NCI-H146 treated with DMSO at 0.1 percent for 48 hours (cell line): ENCODE measurements around the gene ORC5.

Experiments
- DNase-seq: peaks from one replicate; lab custom pipeline; 2025; ENCODE audit not compliant: unreplicated experiment; lab: John Stamatoyannopoulos, UW

Gene ORC5

GRCh38 chr7:104127204-104127603 lies 80.6 kb downstream of the ORC5 start:
- peak; percentile 88 for DNase-seq

DNA sequence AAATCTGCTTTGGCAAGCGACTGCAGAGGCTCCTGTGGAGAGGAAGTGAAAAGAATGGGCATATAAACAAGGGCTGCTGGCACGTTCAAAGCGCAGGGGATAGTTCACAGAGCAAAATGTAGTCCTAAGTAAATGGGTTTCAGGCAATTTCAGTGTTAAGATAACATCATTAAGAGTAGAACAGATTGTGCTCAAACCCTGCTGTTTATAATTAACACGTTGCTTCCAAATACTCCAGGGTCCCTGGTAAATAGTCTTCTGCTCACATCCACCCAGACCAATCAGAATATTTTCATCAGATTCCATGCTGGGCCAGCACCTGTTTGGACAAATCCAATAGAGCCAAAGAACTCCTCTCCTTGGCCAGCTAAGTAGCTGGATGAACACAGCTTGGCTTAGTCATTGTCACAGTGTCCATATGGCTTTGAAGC lies 81.4 kb downstream of the ORC5 start:
- peak; percentile 99 for DNase-seq

DNA sequence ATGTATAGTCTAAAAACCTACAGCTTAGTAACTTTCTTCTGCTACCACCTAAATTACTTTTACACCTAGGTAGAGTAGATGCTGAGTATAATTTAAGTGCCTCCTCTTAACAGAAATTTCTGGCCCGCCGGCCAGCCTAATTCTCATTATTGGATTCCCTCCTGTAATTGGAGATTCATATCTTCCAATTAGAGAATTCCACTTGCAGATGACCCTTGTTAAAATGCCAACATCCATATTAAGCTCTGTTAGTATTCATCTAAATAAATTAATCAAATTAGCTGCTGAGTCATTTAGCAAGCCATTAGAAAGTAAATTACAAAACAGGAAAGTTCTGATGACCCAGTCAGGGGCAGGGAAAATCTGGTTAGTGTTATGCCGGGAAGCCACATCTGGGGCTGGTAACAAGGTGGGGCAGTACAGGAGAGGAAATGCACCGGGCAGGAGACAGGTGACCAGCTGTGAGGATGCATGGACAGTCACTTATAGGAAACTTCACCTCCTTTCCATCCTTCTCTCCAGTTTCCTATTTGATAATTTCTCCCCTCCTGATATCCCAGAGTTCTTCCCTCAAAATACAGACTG lies 82.8 kb downstream of the ORC5 start:
- no peak for DNase-seq

DNA sequence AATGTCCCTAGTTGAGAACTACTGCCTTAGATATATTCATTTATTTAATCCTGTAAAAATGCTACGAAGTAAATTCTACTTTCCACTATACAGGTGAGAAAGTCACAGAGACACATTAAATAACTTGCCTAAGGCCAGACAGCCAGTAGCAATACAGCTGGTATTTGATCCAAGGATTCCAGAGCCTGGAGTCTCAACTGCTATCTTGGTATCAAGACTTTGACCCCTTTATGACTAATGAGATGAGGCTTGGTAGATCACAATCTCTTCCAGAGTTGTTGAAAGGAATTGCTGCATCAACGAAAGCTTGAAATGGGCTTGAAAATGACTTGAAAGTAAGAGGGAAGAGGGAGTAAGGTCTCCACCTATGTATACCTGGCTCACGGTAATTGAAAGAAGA lies 83.3 kb downstream of the ORC5 start:
- no peak for DNase-seq

DNA sequence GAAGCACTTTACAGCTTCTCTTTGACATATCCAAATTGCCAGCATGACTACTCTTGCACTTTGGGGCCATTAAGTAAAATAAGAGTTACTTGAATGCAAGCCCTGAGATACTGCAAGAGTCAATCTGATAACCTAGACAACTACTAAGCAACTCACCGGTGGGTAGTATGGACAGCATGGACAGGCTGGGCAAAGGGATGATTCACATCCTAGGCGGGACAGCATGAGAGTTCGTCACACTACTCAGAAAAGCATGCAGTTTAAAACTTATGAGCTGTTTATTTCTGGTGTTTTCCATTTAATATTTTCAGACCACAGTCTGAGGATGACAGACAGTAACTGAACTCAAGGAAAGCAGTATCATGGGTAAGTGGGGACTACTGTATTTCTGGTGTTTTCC lies 84.0 kb downstream of the ORC5 start:
- DNase-seq = no peak

DNA sequence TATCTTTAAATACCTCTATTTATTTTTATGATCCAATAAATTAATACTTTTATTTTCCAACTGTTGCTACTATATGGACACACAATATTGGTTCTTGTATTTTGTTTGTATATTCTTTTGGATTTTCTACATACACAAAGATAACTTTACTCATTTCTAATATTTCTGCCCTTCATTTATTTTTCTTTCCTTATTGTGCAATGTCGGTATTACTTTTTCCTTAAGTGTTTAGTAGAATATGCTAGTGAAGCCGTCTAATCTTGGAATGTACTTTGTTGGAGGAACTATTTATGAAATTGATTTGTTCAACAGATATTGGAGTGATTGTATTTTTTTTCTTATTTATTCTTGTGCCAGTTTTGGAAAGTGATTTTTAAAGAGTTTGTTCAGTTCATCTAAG lies 94.0 kb downstream of the ORC5 start:
- DNase-seq = no peak

DNA sequence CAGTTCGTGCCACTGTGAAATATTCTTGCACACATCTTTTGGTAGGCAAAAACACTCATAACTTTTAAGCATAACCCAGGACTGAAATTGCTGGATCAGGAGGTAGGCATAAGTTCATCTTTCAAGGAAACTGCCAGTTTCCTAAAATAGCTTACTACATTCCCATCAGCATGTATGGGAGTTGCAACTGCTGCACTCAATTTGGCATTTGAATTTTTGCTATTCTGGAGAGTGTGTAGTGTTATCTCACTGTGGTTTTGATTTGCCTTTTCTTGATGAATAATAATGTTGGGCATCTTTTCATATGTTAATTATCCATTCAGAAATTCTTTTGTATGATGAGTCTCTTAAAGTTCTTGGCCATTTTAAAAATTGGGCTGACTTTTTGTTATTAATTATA lies 95.2 kb downstream of the ORC5 start:
- no peak for DNase-seq

DNA sequence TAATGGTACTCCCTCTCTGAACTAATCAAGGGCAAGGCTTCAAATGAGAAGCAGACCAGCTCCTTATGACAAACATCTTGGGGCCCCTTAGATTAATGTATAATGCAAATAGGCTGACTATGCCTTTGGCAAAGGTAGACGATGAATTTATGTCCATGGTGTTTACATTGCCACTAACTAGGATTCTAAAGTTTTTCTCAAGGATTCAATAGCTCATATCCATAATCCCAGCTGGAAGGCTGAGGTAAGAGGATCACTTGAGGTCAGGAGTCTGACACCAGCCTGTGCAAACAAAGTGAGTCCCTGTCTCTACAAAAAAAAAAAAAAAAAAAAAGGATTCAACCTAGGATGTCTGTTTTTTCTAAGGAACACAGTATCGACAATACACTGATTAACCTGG lies 96.5 kb downstream of the ORC5 start:
- peak; percentile 30 for DNase-seq

GRCh38 chr7:104106108-104106905 lies 101.5 kb downstream of the ORC5 start:
- DNase-seq = peak; percentile 35

GRCh38 chr7:104098890-104099289 lies 108.9 kb downstream of the ORC5 start:
- DNase-seq = no peak

DNA sequence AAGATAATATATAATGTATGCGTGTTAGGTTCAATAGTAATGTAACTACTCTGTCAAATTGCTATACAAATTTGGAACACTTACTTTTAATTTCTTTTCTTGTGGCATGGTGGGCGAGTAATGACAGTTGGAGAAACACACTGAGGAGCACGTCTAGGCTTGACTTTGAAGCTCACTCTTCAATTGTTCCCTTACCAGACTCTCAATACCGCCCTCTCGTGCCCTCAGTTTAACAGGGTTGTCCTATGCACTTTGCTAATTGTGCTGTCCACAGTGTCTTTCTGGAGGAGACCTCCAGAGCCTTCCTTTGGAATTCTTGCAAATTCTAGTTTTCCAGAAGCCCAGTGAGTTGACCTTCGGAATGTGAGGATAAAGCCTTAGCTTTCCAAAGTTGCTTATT lies 111.1 kb downstream of the ORC5 start:
- no peak for DNase-seq

DNA sequence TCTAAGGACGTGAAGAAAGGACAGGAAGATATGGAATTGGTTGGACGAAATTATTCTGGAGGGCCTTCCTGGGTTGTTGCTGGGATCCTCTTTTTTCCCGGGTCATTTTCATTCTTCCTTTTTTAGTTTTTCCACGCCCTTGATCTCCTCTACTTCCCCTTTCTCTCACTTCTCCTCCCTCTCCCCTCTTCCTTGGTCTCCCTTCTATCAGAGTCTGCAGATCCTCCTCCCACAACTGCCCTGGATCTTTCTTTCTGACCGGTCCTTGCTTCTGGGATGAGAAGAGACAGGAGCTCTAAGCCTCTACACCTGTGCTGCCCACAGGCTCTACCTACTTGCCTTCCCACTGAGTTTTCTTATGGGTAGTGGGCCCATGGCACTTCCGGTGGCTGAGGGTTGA lies 114.7 kb downstream of the ORC5 start:
- DNase-seq = no peak

DNA sequence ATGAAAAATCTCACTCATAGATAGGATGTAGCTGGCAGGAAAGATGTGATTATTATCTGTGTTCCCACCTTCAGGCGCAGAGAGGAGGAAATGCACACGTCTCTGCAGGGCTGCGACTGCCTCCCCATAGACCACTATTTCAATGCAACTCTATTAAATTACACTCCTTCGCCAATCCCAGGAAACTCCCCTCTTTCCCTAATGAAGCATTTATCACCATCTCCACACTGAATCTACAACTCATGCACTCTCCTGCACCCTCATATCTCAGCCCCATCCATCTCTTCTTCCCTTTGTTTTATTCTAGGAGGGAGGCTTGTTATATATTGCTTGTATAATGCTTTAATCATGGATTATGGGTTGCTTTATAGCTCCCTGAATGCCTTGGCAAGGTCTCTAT lies 116.6 kb downstream of the ORC5 start:
- no peak for DNase-seq

DNA sequence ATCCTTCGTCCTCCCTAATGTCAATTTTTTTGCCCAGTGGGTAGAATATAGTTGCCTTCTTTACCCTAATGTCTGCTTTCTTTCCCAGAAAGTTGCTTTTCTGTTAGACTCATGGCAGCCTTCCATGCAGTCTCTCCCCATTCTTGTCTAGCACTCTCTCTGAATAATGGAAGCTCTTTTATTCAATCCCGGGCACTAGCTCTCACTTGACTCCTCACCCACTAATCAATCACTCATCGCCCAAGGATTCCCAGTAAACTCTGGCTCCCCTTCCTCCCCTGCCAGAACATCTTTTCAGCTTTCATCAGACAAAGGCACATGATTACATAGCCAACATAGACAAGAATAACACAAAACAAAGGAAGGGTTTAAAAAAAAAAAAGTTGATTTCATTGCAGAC lies 118.2 kb downstream of the ORC5 start:
- peak; percentile 72 for DNase-seq

GRCh38 chr7:104089061-104089460 lies 118.8 kb downstream of the ORC5 start:
- DNase-seq = no peak
